GM19025 (cell line): ENCODE data around the gene MRI1.
"Not testable (repeated sequence)": the region's sequence is repeated elsewhere in the genome, so short reads cannot be mapped to it uniquely, and the experiment has no call there.

Experiments used
- ATAC-seq: cut with Tn5 transposase; IDR thresholded peaks from one replicate; pipeline ENCODE4 v1.9.1; 2021; ENCODE audit warnings: mild to moderate bottlenecking, low read depth, moderate library complexity; ENCODE audit not compliant: unreplicated experiment

The MRI1 gene

GRCh38 chr19:13764101-13764807, at the start of gene MRI1:
MRI1 (plus strand) TSS chr19:13764522; CDS start chr19:13764589, 67 bp downstream.
- ATAC-seq, result peak; percentile 61

GRCh38 chr19:13717194-13717643, 47.1 kb upstream of the MRI1 start:
- no peak for ATAC-seq

GRCh38 chr19:13718733-13719132, 45.6 kb upstream of the MRI1 start:
- ATAC-seq, result no peak

GRCh38 chr19:13722146-13722545, 42.2 kb upstream of the MRI1 start:
- no peak for ATAC-seq

GRCh38 chr19:13723206-13723605, 41.1 kb upstream of the MRI1 start:
- no peak for ATAC-seq

- ATAC-seq, result no peak
Measured at GRCh38 chr19:13726323-13726722, 38.0 kb upstream of the MRI1 start.

- no peak for ATAC-seq
Measured at GRCh38 chr19:13727798-13728197, 36.5 kb upstream of the MRI1 start.

- no peak for ATAC-seq
Measured at GRCh38 chr19:13729859-13730258, 34.5 kb upstream of the MRI1 start.

- peak; percentile 99 for ATAC-seq
Measured at GRCh38 chr19:13731147-13731964, 33.0 kb upstream of the MRI1 start.

- no peak for ATAC-seq
Measured at GRCh38 chr19:13732337-13732736, 32.0 kb upstream of the MRI1 start.

GRCh38 chr19:13734751-13735150, 29.6 kb upstream of the MRI1 start:
- ATAC-seq, result no peak

GRCh38 chr19:13738073-13738472, 26.2 kb upstream of the MRI1 start:
- no peak for ATAC-seq

GRCh38 chr19:13741893-13742292, 22.4 kb upstream of the MRI1 start:
- ATAC-seq, result no peak

- ATAC-seq, result no peak
Measured at GRCh38 chr19:13742756-13743155, 21.6 kb upstream of the MRI1 start.

- ATAC-seq, result no peak
Measured at GRCh38 chr19:13744174-13744573, 20.1 kb upstream of the MRI1 start.

- no peak for ATAC-seq
Measured at GRCh38 chr19:13747098-13747453, 17.2 kb upstream of the MRI1 start.

GRCh38 chr19:13748169-13748828, 16.0 kb upstream of the MRI1 start:
- no peak for ATAC-seq

GRCh38 chr19:13751436-13751835, 12.9 kb upstream of the MRI1 start:
- ATAC-seq, result no peak

GRCh38 chr19:13753622-13754021, 10.7 kb upstream of the MRI1 start:
- ATAC-seq, result not testable (repeated sequence)

GRCh38 chr19:13756210-13756609, 8.1 kb upstream of the MRI1 start:
- no peak for ATAC-seq
